ENCODE results near the gene NAV2.

- TF ChIP-seq POLR2A (IDR thresholded peaks at IDR 0.05; ENCODE audit: low read length) (no peak), GATA1 (IDR thresholded peaks at IDR 0.05; ENCODE audit: low read depth, low read length) (no peak)
Measured at GRCh38 chr11:19933132-19933735, 220.6 kb downstream of the NAV2 start.

All from erythroblast (primary cell).